HG03378 (cell line): ENCODE measurements around the gene TNFRSF1A.

Experiments
- ATAC-seq: cut with Tn5 transposase; IDR thresholded peaks from one replicate; pipeline ENCODE4 v1.9.1; 2021; ENCODE audit warnings: mild to moderate bottlenecking, moderate library complexity; ENCODE audit not compliant: unreplicated experiment

Gene TNFRSF1A

DNA sequence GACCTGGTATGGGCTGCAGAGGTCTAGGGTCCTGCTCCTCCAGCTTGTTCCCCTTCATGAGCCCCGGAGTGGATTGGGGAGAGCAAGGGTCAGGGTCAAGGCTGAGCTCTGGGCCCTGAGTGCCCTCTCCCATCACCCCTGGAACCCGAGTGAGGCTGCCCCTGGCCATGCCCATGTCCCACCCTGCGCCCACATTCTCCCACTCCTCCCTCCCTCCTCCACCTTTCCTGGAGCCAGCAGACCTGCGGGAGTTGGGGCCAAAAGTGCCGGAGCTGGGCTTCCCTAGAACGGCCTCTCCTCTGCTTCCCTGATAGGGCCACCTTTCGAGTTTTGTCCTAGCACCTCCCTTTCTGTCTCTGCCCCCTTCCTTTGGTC is 32.9 kb upstream of the TNFRSF1A start:
- no peak for ATAC-seq

DNA sequence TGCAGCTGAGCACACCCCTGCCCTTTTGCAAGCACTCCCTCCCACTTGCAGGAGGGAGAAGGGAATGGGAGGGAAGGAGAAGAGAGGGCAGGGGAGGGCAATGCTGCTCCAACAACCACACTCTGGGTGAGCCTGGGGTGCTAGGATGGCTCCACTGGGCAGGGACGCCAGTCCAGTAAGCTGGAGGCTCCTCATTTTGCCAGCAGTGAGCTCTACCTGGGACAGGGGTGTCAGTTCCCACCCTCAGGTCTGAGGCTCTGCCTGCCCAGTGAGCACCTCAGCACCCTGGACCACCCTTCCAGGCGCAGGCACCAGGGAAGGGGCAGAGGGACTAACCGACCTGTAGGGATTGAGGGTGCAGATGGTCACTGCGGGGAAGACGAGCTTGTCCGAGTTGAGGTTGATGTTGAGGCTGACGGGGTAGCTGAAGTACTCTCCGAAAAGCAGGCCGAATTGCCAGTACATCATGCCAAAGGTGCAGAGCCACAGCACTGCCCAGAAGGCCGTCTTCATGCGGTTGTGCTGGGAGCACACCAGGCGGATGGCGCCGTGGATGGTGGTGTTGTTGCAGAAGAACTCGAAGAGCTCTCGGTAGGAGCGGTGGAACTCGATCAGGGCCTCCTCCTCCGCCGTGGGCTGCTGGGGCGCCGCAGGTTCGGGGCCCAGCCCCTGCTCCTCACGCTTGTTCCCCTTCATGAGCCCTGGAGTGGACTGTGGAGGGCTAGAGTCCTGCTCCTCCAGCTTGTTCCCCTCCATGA is 32.3 kb upstream of the TNFRSF1A start:
- no peak for ATAC-seq

DNA sequence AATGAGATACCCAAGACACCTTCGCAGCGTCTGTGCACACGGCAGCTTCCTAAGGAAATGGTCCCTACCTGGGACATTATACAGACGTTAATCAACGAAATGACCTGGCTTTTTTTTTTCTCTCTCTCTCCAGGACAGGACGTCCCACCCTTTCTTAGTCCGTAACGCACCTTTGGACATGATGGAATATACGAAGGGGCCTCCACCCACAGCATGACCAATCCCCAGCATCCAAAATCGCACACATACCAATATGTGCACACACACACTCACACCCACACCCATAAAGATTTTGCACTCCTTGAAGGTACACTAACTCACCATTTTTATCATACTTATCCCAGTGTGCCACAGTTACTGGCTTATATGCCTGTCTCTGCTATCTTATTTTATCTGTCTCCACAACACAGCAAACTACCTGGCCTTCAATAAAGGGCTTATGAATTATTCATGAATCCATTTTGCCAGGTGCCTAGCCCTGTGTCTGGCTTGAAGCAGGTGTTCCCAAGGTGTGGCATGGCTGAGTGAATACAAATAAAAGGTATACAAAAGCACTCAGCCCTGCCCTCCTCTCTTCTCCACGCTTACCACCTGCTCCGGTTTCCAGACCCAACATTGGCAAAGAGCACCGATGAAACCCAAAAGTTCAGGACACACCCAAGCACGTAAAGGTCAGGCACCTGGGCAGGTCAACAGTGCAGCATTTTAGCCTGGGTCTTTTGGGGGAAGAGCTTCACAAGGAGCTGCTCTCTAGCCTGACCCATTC is 31.3 kb upstream of the TNFRSF1A start:
- ATAC-seq, result no peak

DNA sequence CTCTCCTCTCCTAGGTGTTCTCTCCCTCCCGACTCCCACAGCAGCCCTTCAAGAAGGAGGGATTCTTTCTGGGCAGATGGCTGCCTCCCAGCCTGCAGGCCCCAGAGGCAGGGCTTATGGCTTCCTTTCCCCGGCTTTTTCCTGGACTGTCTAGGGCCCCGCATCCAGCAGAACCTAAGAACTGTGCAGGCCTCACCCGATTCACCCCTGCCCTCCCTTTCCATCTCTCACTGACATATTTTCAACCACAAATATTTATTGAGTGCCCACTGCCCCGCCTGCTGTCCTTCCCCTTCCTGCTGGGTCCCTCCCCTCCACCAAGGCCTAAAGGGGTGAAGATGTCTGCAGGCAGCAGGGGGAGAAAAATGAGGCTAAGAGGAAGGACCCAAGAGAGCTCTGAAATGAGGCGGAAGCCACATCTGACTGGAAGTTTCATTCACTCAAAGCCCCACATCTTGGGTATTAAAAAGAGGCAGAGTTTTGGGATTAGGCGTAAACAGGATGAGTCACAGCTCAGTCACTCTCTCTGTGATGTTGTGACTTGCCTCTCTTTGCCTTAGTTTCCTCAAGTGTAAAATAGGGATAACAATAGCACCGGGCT is 30.6 kb upstream of the TNFRSF1A start:
- no peak for ATAC-seq

DNA sequence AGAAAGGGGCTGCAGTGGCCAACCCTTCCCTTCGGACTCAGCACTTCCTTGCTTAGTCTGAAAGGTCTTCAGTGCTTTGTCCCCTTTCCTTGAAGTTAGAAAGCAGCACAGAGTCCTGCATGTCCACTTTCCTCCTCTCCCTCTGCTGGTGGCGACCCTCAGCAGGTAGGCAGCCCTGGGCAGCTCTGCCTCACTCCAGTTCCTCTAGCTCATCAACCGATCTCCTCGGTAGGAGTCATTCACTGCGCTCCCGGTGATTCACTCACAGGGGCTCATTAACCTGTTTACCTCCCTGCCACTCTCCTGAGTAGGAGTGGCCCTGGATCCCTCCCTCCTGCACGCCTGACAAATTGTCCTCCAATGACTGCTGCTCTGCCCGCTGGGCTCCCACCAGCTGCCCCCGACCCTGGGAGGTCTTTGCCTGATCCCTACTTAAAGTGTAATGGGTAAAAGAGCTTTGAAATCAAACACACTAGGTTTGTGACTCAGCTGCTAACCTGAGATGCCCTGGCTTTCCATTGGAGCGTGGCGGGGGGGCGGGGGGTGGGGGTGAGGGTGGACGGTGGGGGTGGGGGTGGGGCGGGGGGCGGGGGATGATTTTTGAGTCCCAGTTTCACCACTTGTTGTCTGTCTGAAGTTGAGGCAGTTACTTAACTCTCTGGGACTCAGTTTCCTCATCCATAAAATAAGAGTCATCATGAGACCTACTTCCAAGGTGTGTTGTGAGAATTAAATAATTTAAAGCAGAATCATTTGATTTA is 29.3 kb upstream of the TNFRSF1A start:
- ATAC-seq, result no peak

DNA sequence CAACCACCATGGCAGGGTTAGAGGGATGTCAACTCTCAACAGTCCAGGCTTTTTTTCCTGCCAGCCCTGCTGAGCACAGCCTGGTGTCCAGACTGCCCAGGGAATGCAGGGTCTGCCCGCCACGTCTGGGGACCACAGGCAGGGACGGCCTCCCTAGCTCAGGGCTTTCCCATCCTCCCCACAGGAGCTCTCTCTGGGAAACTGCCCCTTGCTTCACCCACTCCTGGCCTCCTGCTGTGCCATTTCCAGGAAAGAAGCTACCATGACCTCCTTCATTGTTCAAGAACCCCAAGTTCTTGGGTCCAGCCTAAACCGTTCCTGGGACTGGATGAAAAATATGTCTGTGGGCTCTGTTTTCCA is 28.7 kb upstream of the TNFRSF1A start:
- ATAC-seq, result no peak

DNA sequence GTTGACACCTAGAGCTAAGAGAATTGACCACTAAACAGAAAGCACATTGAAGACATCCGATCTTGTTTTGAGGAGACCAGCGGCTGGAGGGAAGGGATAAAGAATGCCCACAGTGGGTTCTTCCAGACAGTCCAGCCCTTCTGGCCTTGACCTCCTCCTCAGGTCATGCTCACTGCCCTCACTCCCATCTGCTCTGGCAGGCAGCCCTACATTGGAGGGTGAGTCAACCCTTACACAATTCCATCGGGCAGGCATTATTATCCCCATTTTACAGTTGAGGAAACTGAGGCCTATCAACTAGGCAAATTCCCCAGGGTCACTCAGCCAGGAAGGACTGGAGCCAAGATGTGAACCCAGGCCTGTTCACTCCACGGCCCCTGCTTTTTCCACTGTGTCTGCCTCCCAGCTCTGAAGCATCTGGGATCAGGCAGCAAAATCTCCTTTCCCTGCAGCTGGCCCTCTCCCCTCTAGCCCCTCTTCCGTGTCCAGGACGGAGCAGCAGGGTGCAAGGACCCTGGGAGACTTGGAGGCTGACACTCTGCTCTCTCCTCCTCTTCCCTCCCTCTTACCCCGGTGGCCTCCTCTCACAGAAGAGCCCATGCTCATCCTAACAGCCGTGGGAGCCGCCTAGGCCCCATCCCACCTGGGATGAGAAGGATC is 28.2 kb upstream of the TNFRSF1A start:
- ATAC-seq, result no peak

DNA sequence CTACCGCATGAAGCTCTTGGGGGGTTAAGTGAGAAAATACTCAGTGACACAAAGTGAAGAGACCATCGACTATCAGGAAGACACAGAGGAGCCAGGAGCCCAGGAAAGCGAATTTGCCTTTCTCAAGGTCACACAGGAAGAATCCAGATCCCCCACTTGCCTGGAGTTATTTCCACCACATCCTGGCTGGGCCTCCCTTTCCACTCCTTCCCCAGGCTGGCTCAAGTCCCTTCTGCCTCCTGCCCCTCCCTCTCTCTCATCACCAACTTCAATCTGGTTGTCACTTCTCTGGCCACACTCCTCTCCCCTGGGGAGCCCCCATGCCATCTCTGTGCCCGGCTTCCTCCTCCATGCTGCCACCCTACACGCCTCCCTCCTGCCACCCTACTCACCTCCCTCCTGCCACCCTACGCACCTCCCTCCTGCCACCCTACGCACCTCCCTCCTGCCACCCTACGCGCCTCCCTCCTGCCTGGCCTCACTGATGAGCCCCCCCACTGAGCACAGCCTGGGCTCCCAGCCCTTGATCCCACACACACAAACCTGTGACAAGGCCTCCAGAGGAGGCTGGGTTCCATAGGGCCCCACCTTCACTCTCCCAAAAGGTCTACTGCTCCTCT is 27.1 kb upstream of the TNFRSF1A start:
- no peak for ATAC-seq

DNA sequence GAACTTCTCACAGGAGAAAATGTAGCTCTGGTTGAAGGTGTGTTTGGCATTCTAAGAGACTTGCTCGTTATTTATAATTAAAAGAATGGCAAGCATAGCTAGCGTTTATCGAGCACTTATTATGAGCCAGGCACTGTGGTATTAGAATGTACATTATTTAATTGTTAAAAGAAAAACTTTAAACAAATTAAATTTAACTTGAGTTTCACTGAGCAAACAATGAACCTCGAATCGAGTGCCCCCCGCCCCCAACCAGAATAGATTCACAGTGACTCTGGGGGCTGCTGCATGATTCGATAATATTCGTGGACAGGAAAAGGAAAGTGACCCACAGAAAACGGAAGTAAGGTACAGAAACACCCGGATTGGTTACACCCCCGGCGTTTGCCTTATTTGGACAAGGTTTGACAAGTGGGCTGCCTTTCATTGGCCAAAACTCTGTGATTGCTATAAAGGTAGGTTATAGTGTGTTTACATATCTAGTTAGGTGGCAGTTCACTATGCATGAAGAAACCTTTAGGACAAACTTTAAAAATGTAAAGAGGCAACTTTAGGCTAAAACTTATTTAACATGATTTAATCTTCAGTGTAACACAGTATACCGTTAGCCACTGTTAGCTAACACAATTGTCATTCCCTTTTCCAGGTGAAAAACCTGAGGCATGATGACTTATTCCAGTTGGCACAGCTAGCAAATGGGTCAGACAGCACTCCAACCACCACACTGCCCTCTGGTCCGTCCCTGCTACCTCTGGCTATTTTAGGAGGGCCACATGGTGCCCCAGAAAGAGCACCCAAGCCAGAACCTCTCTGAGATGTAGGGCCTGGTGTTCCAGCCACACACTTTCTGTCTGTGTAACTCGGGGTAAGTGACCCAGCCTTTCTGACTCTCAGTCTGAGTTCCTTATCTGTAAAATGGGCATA is 26.4 kb upstream of the TNFRSF1A start:
- ATAC-seq, result no peak

DNA sequence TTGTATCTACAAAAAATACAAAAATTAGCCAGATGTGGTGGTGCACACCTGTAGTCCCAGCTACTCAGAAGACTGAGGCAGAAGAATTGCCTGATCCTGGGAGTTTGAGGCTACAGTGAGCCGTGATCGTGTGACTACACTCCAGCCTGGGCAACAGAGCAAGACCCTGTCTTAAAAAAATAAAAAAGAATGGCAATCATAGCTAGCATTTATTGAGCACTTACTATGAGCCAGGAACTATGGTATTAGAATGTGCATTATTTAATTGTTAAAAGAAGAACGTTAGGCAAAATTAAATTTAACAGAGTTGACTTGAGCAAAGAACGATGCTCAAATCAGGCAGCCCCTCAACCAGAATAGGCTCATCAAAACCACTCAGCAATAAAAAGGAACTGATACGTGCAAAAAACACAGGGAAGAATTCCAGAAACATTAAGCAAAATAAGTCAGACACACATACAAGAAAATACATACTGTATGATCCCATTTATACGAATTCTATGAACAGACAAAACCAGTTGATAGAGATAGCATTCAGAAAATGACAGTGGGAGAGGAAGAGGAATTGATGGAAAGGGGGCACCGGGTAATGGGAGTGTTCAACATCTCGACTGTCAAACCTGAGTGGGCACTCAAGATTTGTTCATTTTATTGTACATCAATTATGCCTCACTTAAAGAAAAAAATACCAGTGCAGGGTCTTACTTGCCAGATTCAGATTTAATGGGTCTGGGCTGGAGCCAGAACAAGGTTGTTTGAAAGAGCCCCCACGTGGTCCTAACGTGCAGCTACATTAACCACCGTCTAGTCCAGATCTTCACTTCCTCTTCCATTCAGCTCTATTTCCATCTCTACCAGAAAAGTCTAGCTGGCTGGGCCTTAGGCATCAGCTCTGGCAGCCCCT is 25.4 kb upstream of the TNFRSF1A start:
- no peak for ATAC-seq

DNA sequence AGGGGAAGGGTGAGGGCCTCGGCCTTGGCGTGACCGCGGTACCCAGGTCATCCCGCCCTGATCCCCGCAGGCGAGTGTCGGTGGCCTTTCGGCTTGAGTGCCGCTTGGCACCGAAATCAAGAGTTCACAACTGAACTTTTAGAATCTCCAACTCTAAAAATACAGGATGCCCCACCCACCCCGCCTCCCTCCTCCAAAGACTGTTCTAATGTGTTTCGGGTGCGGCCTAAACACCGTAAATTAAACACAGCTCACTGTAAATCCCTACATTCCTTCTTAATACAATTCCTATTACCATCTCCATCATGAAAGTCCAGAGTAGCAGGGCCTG is 22.1 kb upstream of the TNFRSF1A start:
- no peak for ATAC-seq

DNA sequence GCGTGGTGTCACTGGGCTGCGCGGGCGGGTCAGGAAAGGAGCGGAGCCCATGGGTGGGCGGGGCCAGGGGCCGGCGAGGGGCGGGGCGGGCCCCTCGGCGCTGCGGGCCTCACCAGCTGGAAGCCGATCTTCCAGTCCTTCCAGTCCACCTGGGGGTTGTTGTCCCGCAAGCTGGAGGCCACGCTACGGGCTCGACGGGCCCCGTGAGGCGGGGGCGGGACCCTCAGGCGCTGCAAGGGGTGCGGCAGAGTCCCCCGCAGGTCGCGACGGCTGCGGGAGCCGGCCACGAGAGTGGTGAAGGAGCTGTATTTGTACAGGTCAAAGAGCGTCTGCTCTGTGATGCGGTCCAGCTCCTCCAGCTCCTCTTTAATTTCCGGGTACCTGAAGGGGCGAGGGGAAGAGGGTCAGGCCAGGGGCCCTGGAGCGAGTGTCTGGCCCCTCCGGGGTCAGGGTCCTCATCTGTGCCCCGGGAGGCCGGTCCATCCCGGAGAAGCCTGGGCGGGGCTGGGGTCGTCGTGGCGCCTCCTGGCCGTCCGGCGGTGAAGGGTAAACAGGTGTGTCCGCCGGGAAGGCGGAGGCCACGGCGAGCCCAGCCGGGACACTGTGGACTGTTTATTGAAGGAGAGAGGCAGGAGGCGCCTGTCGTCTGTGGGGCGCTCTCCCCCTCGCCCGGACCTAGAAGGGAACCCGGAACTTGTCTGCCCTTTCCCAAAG is 21.6 kb upstream of the TNFRSF1A start:
- ATAC-seq, result no peak

DNA sequence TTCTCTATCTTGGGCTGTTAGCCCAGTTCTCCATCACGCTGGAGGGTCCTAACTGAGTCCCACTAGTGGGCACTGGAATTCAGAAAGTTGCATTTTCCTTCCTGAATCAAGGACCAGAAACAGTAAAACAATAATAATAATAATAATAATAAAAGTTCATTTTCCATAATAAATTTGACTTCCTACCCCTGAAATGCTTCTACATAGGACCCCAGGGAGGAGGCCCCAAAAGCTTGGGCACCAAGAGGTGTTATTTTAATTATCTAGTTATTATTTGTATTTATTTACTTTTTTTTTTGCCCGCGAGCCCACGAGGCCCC is 21.1 kb upstream of the TNFRSF1A start:
- ATAC-seq, result no peak

DNA sequence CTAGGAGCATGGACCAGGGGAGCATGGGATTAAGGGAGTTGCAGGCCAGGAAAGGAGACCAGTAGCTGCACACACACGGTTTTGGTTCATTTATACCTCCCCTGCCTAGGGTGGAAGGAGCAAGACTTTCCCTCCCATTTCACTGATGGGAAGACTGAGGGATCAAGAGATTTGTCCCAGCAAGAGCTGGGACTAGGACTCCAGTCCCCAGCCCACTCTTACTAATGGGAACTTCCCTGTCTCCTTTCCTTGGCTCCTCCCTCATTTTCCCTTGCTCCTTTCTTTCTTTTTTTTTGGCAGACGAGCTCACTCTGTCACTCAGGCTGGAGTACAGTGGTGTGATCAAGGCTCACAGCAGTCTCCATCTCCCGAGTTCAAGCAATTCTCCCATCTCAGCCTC is 20.5 kb upstream of the TNFRSF1A start:
- no peak for ATAC-seq

DNA sequence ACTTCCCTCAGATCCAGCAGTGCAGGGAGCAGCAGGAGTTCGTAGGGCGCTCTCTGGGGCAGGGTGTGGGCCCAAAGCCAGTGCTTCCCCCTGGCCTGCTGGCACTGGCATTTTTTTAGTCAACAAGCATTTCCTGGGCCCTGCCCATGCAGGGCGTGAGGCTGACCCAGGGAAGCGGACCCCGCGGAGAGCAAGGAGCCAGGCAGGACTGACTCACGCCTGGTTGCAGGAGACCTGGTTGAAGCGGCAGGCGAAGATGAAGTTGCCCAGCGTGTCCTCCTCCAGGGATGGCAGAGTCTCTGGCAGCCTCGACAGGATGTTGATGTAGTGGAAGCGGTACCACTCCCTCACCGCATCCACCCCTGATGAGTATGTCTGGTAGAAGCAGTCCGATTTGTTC is 20.0 kb upstream of the TNFRSF1A start:
- no peak for ATAC-seq

DNA sequence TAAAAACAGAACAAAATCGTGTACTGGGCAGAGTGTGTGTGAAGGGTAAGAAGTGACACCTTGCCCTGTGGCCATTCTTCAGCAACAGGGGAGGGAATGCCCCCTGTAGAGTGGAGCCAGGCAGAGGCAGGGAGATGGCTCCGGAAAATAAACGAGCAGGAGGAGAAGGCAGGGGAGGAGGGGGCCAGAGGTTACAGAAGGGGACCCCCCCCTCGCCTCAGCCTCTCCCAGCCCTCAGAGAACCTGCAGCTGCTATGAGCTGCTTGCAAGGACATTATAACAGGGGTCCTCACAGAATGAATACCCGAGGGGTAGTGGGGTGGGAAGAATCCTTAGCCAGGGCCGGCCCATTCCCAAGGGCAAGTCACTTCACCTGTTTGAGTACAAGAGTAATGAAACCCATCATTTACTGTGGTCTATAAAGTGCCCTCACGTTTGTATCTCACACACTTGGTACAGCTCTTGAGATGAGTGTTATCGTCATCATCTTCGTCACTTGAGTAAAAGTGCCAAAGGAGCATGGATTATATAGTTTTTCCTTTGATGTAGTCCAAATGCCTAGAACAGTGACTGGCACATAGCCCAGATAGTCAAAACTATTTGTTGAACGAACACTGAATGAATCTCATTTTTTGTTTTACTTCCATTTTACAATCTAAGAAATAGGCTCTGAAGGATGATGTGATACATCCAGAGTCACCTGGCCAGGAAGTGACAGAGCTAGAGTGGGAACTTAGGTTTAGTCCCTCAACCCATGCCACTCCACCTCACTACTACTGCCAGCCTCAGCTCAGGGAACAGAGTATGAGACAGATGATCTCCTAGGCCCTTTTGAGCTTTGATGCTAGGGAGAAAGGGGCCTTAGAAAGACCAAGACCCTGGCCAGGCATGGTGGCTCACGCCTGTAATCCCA is 19.0 kb upstream of the TNFRSF1A start:
- ATAC-seq, result no peak

DNA sequence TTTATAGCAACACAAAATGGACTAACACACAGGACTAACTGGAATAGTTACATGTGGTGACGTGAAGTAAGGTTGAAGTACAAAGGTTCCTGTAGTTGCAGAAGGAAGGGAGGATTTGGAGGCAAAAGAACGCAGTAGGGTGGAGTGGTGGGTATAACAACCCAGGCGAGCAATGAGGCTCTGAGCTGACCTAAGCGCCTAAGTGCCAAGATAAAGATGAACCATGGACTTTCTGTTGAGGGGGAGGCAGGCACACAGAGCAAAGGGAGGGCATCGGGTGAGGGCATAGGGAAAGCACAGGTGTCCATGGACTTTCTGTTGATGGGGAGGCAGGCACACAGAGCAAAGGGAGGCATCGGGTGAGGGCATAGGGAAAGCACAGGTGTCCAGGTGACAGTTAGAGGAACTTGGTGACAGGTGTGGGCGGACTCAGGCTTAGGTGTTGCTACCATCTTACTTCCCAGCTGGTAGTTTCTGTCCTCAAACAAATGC is 18.2 kb upstream of the TNFRSF1A start:
- no peak for ATAC-seq
